Omental fat pad (tissue), 4 donors: ENCODE data around the gene RC3H2. TPM values are rescaled to one million over a fixed set of nuclear protein-coding genes. Genes with fewer than 3 reads are reported as not detected.
A peak's percentile ranks its signal among the peaks of the same experiment; 100 is the strongest.

Source experiments
- ATAC-seq: fragments of 150-250 bp; one replicate; pipeline ENCODE4 v1.9.1; 2016; ENCODE audit warnings: mild to moderate bottlenecking, moderate library complexity; ENCODE audit not compliant: low FRiP score
- DNase-seq: peaks from one replicate; pipeline ENCODE4 v3.0.0-alpha.2; 2019; ENCODE audit warnings: low spot score
- CTCF ChIP-seq, 3 donors: fragments of 450-650 bp; IDR thresholded peaks; one replicate each; pipeline ENCODE4 v1.5.1; 2016 to 2017; ENCODE audit warnings: antibody characterized with exemption in 3 of 3, mild to moderate bottlenecking in 3 of 3, moderate library complexity in 2 of 3
- total RNA-seq, 4 donors: library from RNA; depleted of rRNA; stranded (reverse); fragments of >200 nt; gene quantifications; one replicate each; pipeline ENCODE4 v1.1.0, GENCODE V29; 2016

RC3H2 gene
- total RNA-seq: 10 to 100 TPM; 30.5 to 63.5 (median 41.3) TPM

GRCh38 chr9:122904823-122905710 is at the start of gene RC3H2:
RC3H2 (minus strand) TSS chr9:122905359; CDS start chr9:122897509, 7,850 bp downstream.
- no peak for TF ChIP-seq CTCF (IDR thresholded peaks at IDR 0.05)
- peak; percentile 87 for DNase-seq
- peak; percentile 99 for ATAC-seq

- no peak for TF ChIP-seq CTCF (IDR thresholded peaks at IDR 0.05)
- ATAC-seq: peak; percentile 28
- DNase-seq: no peak
These were observed 49.1 kb upstream of the RC3H2 start for GRCh38 chr9:122954253-122954691.

- no peak for DNase-seq
- no peak for TF ChIP-seq CTCF (IDR thresholded peaks at IDR 0.05)
- no peak for ATAC-seq
These were observed 45.9 kb upstream of the RC3H2 start for GRCh38 chr9:122951056-122951455.

- TF ChIP-seq CTCF (IDR thresholded peaks at IDR 0.05): no peak
- DNase-seq: no peak
- ATAC-seq: no peak
These were observed 45.1 kb upstream of the RC3H2 start for GRCh38 chr9:122950263-122950662.

GRCh38 chr9:122949696-122950095 is 44.5 kb upstream of the RC3H2 start:
- DNase-seq (no peak), ATAC-seq (no peak)
- TF ChIP-seq CTCF (IDR thresholded peaks at IDR 0.05): no peak

GRCh38 chr9:122948313-122948712 is 43.2 kb upstream of the RC3H2 start:
- no peak for ATAC-seq
- no peak for DNase-seq
- TF ChIP-seq CTCF (IDR thresholded peaks at IDR 0.05): no peak
